Measurements from ENCODE around the gene RPLP2.

DNA sequence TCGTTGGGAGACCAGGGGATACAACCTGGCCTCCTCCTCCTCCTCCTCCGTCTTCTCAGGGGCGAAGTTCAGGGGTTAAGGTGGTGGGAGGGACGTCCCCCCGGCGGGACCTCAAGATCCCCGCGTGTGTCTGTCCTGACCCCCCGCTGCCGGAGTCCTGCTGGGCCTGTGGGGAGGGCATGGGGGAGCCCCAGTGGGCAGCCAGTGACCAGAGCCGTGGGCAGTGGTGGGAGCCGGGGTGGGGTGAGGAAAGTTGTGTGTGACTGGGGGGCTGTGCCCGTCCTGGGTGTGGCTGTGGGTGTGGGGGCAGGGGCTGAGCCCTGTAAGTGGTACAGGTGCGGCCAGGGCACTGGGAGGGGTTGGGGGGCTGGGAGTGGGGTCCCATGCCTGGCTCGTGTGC lies 43.0 kb downstream of the RPLP2 start:
- no peak for TF ChIP-seq ZNF263 (CRISPR knock-in tag; IDR thresholded peaks at IDR 0.05; ENCODE audit: low read depth)
- TF ChIP-seq, protein P1, sequence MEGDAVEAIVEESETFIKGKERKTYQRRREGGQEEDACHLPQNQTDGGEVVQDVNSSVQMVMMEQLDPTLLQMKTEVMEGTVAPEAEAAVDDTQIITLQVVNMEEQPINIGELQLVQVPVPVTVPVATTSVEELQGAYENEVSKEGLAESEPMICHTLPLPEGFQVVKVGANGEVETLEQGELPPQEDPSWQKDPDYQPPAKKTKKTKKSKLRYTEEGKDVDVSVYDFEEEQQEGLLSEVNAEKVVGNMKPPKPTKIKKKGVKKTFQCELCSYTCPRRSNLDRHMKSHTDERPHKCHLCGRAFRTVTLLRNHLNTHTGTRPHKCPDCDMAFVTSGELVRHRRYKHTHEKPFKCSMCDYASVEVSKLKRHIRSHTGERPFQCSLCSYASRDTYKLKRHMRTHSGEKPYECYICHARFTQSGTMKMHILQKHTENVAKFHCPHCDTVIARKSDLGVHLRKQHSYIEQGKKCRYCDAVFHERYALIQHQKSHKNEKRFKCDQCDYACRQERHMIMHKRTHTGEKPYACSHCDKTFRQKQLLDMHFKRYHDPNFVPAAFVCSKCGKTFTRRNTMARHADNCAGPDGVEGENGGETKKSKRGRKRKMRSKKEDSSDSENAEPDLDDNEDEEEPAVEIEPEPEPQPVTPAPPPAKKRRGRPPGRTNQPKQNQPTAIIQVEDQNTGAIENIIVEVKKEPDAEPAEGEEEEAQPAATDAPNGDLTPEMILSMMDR (IDR thresholded peaks at IDR 0.05), result no peak
- TF ChIP-seq, protein P2, sequence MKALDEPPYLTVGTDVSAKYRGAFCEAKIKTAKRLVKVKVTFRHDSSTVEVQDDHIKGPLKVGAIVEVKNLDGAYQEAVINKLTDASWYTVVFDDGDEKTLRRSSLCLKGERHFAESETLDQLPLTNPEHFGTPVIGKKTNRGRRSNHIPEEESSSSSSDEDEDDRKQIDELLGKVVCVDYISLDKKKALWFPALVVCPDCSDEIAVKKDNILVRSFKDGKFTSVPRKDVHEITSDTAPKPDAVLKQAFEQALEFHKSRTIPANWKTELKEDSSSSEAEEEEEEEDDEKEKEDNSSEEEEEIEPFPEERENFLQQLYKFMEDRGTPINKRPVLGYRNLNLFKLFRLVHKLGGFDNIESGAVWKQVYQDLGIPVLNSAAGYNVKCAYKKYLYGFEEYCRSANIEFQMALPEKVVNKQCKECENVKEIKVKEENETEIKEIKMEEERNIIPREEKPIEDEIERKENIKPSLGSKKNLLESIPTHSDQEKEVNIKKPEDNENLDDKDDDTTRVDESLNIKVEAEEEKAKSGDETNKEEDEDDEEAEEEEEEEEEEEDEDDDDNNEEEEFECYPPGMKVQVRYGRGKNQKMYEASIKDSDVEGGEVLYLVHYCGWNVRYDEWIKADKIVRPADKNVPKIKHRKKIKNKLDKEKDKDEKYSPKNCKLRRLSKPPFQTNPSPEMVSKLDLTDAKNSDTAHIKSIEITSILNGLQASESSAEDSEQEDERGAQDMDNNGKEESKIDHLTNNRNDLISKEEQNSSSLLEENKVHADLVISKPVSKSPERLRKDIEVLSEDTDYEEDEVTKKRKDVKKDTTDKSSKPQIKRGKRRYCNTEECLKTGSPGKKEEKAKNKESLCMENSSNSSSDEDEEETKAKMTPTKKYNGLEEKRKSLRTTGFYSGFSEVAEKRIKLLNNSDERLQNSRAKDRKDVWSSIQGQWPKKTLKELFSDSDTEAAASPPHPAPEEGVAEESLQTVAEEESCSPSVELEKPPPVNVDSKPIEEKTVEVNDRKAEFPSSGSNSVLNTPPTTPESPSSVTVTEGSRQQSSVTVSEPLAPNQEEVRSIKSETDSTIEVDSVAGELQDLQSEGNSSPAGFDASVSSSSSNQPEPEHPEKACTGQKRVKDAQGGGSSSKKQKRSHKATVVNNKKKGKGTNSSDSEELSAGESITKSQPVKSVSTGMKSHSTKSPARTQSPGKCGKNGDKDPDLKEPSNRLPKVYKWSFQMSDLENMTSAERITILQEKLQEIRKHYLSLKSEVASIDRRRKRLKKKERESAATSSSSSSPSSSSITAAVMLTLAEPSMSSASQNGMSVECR (CRISPR knock-in tag; IDR thresholded peaks at IDR 0.05; ENCODE audit: borderline replicate concordance), result no peak
- TF ChIP-seq CREM (CRISPR knock-in tag; IDR thresholded peaks at IDR 0.05), result no peak
- TF ChIP-seq ELF4 (CRISPR knock-in tag; IDR thresholded peaks at IDR 0.05; ENCODE audit: low read depth), result no peak
- no peak for TF ChIP-seq ZNF396 (CRISPR knock-in tag; IDR thresholded peaks at IDR 0.05; ENCODE audit: borderline replicate concordance)
- TF ChIP-seq ZNF138 (CRISPR knock-in tag; conservative IDR thresholded peaks at IDR 0.05), result no peak
- no peak for TF ChIP-seq SP1 (CRISPR knock-in tag; conservative IDR thresholded peaks at IDR 0.05)
- TF ChIP-seq, protein P3, sequence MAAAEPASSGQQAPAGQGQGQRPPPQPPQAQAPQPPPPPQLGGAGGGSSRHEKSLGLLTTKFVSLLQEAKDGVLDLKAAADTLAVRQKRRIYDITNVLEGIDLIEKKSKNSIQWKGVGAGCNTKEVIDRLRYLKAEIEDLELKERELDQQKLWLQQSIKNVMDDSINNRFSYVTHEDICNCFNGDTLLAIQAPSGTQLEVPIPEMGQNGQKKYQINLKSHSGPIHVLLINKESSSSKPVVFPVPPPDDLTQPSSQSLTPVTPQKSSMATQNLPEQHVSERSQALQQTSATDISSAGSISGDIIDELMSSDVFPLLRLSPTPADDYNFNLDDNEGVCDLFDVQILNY (CRISPR knock-in tag; IDR thresholded peaks at IDR 0.05), result no peak
- no peak for TF ChIP-seq ZNF121 (CRISPR knock-in tag; IDR thresholded peaks at IDR 0.05)
- no peak for TF ChIP-seq ZNF671 (CRISPR knock-in tag; IDR thresholded peaks at IDR 0.05)
